H54 (cell line): Measurements from ENCODE around the gene CDK17.
"Not testable (repeated sequence)": the region's sequence is repeated elsewhere in the genome, so short reads cannot be mapped to it uniquely, and the experiment has no call there.

Experiments
- DNase-seq: peaks from one replicate; pipeline ENCODE4 v3.0.0; 2011; ENCODE audit warnings: low spot score, mixed read lengths; ENCODE audit not compliant: insufficient read length
- FAIRE-seq: peaks from 3 replicates; lab custom pipeline; 2011; peaks lifted over from hg19 to GRCh38; lab: Jason Lieb, UNC
- POLR2A ChIP-seq: IDR thresholded peaks from 2 replicates; pipeline ENCODE4 v1.6.1; 2011; ENCODE audit warnings: low read depth, mild to moderate bottlenecking, low read length

Gene CDK17

DNA sequence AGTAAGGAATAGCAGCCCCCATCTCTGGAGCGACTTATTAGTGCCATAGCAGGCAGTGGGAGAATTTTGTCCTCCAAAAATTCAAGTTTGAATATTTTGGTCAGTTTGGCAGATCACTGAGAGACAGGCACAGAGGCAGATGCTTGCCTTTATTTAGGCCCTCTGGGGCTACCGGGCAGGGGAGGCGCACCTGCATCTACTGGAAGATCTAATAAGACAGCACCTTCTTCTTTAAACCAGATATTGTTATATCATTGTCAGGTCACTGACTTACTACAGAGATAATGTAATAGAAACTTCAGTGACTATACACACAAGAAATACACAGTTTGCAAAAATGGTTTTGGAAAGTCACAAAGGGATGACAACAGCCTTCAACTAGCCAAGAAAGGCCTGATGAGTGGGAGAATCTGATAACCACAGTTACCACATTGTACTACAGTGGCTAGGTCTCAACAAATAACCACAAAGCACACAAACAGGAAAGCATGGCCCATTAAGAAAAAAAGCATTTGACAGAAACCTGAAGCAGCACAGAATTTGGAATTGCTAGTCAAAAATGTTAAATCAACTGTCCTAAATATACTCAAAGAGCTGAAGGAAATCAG lies 56.8 kb downstream of the CDK17 start:
- DNase-seq (no peak), FAIRE-seq (no peak)
- no peak for TF ChIP-seq POLR2A

- DNase-seq, FAIRE-seq: not testable (repeated sequence)
Measured at GRCh38 chr12:96339666-96340065, 60.6 kb downstream of the CDK17 start.

GRCh38 chr12:96338852-96339471 lies 61.3 kb downstream of the CDK17 start:
- no peak for FAIRE-seq
- TF ChIP-seq POLR2A, result no peak
- DNase-seq, result no peak

DNA sequence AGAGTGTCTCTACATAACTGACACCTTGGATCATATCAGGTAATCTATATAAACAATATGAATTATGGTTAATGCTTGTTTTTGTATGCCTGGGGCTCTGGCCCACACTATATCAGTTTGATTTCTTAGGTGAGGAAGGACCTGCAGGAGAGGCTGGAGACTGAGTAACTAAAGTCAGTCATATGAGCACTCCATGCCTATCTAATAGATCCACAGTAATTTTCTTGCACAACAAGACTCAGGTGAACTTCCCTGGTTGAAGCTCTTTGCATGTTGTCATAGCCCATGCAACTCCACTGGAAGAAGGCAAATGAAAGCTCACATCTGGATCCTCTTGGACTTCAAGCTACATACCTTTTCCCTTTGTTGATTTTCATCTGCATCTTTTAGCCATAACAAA lies 62.3 kb downstream of the CDK17 start:
- no peak for TF ChIP-seq POLR2A
- DNase-seq (no peak), FAIRE-seq (no peak)

DNA sequence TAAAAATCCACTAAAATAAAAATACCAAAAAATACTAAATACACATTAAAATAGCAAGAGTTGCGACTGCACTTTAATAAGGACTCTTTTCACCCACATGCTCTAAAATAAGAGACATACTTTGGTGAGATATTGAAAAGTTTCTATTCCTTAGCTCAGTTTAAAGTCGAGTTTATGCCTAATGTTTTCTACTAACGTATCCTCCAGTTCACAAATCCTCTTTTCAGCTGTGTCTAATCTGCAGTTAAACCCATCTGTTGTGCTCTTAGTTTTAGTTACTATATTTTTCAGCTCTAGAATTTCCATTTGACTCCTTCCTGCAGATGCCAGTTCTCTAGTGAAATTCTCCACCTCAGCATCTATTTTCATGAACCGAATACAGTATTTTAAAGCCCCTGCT lies 63.8 kb downstream of the CDK17 start:
- no peak for DNase-seq
- TF ChIP-seq POLR2A, result no peak
- no peak for FAIRE-seq

DNA sequence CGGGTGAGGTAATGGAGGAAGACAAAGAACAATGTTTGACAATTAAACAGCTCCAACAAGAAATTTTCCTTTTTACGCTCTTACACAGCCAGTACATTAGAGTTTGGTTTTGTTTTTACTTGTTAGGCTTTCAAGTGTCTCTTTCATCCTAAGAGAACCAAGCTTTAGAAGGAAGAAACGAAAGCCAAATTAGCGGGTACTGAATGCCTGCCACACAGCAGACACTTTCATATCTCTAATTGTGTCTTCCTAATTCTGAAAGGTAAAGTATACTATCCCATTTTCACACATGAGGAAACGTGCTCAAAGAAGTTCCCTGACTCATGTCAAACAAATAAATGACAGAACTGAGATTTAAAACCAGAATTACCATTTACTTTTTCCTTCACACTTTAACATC lies 65.0 kb downstream of the CDK17 start:
- no peak for TF ChIP-seq POLR2A
- no peak for DNase-seq
- no peak for FAIRE-seq

DNA sequence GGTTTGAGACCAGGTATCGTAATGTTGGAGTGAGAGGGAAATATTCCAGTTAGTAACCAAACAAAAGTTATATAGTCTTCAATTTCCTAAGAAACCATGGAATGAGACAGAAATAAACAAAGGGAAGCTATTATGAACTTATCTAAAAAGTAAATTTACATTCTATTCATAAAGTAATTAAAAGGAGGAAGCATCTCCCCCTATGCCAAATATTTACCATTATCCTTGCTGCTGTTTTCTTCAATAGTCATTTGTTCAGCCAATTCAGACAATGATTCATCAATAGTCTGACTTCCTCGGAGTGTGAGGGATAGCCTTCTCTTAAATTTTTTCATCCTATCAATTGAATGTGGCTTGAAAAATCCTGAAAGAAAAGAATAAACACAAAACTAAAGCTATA lies 65.7 kb downstream of the CDK17 start:
- DNase-seq, result no peak
- no peak for TF ChIP-seq POLR2A
- FAIRE-seq, result no peak

DNA sequence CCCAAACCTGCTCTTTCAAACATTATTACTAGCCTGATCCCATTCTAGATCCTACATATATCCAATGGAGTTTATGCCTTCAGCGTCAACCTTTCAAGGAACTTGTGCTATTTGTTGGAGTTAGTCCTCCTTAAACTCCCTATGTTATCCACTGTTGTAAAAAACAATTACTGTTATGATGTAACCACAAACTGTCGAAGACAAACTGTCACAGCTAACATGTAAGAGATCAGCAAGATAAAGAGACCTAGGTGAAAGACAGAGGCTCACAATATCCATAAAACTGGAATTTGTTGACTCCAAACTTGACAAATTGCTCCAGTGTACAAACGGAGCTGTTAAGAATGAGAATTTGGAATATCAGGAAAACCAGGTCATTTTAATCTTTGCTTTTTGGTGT lies 70.7 kb downstream of the CDK17 start:
- no peak for DNase-seq
- FAIRE-seq, result peak; percentile 57
- TF ChIP-seq POLR2A, result no peak

DNA sequence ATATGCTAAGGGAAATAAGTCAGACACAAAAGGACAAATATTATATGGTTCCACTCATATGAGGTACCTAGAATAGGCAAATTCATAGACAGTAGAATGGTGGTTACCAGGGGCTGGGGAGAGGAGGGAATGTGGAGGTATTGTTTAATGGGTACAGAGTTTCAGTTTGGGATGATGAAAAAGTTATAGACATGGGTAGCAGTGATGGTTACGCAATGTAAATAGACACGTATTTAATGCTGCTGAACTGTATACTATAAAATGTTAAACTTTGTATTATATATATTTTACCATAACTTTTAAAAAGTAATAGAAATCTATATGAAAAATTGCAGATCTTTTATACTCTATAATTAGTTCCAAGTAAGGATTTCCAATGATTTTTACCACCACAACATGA lies 71.2 kb downstream of the CDK17 start:
- FAIRE-seq (no peak), DNase-seq (no peak)
- TF ChIP-seq POLR2A, result no peak

DNA sequence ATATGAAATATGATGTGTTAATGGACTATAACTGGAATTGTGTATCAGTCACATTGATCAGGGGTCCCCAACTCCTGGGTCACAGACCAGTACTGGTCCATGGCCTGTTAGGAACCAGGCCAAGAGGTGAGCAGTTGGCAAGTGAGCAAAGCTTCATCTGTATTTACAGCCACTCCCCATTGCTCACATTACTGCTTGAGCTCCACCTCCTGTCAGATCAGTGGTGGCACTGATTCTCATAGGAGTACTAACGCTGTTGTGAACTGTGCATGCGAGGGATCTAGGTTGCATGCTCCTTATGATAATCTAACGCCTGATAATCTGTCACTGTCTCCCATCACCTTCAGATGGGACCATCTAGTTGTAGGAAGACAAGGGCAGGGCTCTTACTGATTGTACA lies 72.3 kb downstream of the CDK17 start:
- TF ChIP-seq POLR2A, result no peak
- no peak for FAIRE-seq
- DNase-seq, result no peak

DNA sequence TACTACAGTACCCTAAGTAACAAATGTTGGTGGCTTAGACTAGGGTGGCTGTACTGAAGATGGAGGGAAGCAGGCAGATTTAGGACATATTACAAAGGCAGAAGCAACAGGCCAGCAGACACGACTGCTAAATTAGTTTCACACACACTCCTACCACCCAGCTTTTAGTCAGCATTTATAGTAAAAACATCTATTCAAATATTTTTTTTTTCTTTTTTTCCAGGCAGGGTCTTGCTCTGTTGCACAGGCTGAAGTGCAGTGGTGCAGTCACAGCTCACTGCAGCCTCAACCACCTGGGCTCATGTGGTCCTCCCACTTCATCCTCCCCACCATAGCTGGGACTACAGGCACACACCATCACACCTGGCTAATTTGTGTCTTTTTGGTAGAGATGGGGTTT lies 72.9 kb downstream of the CDK17 start:
- TF ChIP-seq POLR2A, result no peak
- DNase-seq (no peak), FAIRE-seq (no peak)

- no peak for FAIRE-seq
- TF ChIP-seq POLR2A, result no peak
- DNase-seq, result no peak
Measured at GRCh38 chr12:96326628-96327227, 73.5 kb downstream of the CDK17 start.

- FAIRE-seq (no peak), DNase-seq (no peak)
- TF ChIP-seq POLR2A, result no peak
Measured at GRCh38 chr12:96323906-96324305, 76.3 kb downstream of the CDK17 start.

- FAIRE-seq (no peak), DNase-seq (no peak)
- TF ChIP-seq POLR2A, result no peak
Measured at GRCh38 chr12:96322720-96323119, 77.5 kb downstream of the CDK17 start.

GRCh38 chr12:96321941-96322340 lies 78.3 kb downstream of the CDK17 start:
- DNase-seq (no peak), FAIRE-seq (no peak)
- TF ChIP-seq POLR2A, result no peak

DNA sequence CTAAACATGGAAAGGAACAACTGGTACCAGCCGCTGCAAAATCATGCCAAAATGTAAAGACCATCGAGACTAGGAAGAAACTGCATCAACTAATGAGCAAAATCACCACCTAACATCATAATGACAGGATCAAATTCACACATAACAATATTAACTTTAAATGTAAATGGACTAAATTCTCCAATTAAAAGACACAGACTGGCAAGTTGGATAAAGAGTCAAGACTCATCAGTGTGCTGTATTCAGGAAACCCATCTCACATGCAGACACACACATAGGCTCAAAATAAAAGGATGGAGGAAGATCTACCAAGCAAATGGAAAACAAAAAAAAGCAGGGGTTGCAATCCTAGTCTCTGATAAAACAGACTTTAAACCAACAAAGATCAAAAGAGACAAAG lies 82.4 kb downstream of the CDK17 start:
- FAIRE-seq, DNase-seq: not testable (repeated sequence)

- DNase-seq, FAIRE-seq: not testable (repeated sequence)
Measured at GRCh38 chr12:96315741-96316481, 84.3 kb downstream of the CDK17 start.
